OCI-LY7 (cell line): ENCODE data around the gene DKK3.

Experiments
- EZH2phosphoT487 ChIP-seq: fragments of 200-600 bp; sonication (generic); IDR thresholded peaks from 2 replicates; pipeline ENCODE4 v1.6.1; 2018; ENCODE audit warnings: low read depth, borderline replicate concordance, mild to moderate bottlenecking, mixed run types, antibody characterized with exemption, low read length, moderate library complexity, mixed read lengths
- TF ChIP-seq, protein P1 (sequence below): fragments of 200-600 bp; sonication (generic); conservative IDR thresholded peaks from 2 replicates; pipeline ENCODE4 v1.5.1; 2014; ENCODE audit warnings: mild to moderate bottlenecking, antibody characterized with exemption, low read length, moderate library complexity, mixed read lengths

DNA sequence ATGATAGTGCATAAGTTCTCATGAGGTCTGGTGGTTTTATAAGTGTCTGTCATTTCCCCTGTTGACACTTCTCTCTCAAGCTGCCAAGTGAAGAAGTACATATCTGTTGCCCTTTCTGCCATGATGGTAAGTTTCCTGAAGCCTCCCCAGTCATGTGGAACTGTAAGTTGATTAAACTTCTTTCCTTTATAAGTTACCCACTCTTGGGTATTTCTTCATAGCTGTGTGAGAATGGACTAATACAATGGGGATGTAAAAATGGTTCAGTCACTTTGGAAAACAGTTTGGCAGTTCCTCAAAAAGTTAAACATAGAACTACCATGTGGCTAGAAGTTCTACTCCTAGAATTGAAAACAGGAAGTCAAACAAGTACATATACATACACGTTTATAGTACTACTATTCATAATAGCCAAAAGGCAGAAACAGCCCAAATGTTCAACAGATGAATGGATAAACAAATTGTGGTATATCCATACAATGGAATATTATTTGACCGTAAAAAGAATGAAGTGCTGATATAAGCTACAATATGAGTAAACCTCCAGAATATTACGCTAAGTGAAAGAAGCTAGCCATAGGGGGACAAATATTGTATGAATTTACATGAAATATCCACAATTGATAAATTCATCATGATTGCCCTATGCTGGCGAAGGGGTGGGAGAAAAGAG is 16.0 kb upstream of the DKK3 start:
- TF ChIP-seq, protein P1, sequence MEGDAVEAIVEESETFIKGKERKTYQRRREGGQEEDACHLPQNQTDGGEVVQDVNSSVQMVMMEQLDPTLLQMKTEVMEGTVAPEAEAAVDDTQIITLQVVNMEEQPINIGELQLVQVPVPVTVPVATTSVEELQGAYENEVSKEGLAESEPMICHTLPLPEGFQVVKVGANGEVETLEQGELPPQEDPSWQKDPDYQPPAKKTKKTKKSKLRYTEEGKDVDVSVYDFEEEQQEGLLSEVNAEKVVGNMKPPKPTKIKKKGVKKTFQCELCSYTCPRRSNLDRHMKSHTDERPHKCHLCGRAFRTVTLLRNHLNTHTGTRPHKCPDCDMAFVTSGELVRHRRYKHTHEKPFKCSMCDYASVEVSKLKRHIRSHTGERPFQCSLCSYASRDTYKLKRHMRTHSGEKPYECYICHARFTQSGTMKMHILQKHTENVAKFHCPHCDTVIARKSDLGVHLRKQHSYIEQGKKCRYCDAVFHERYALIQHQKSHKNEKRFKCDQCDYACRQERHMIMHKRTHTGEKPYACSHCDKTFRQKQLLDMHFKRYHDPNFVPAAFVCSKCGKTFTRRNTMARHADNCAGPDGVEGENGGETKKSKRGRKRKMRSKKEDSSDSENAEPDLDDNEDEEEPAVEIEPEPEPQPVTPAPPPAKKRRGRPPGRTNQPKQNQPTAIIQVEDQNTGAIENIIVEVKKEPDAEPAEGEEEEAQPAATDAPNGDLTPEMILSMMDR: no peak
- TF ChIP-seq EZH2phosphoT487: no peak
